ENCODE results near the gene GNB1L.

DNA sequence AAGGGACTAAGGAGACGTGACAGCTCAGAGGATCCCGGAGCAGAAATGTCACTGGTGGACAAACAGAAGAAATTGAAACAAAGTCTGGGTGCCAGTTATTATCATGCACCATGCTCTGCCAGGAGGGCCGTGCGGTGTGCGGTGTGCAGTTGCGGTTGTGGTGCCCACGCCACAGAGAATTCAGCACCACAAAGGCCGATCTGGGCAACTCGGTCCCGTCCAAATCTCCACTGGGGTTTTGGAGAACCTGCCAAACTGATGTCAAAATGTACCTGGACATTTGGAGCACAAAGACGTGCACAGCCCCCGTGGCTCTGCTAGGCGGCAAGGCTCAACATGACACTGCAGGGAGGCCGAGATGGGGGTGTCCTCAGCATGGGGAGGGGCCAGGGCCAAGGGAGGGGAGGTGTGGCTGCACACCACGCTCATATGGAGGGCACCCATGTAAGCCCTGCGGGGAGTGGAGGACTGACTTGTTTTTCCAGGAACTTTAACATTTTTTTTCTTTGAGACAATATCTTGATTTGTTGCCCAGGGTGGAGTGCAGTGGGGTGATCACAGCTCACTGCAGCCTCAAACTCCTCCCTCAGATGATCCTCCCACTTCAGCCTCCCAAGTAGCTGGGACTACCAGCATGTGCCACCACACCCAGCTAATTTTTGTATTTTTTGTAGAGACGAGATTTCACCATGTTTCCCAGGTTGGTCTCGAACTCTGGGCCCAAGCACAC lies 39.4 kb downstream of the GNB1L start:
- TF ChIP-seq, protein P1, sequence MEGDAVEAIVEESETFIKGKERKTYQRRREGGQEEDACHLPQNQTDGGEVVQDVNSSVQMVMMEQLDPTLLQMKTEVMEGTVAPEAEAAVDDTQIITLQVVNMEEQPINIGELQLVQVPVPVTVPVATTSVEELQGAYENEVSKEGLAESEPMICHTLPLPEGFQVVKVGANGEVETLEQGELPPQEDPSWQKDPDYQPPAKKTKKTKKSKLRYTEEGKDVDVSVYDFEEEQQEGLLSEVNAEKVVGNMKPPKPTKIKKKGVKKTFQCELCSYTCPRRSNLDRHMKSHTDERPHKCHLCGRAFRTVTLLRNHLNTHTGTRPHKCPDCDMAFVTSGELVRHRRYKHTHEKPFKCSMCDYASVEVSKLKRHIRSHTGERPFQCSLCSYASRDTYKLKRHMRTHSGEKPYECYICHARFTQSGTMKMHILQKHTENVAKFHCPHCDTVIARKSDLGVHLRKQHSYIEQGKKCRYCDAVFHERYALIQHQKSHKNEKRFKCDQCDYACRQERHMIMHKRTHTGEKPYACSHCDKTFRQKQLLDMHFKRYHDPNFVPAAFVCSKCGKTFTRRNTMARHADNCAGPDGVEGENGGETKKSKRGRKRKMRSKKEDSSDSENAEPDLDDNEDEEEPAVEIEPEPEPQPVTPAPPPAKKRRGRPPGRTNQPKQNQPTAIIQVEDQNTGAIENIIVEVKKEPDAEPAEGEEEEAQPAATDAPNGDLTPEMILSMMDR (conservative IDR thresholded peaks at IDR 0.05; ENCODE audit: low read depth, low read length), result no peak
- TF ChIP-seq EZH2 (IDR thresholded peaks at IDR 0.05; ENCODE audit: low read length, unreplicated experiment) (no peak), EZH2phosphoT487 (IDR thresholded peaks at IDR 0.05; ENCODE audit: borderline replicate concordance, low read length) (no peak)
